ENCODE data around the gene LRP1B.

GRCh38 chr2:141515931-141516330 is 614.9 kb downstream of the LRP1B start:
- TF ChIP-seq, protein P1, sequence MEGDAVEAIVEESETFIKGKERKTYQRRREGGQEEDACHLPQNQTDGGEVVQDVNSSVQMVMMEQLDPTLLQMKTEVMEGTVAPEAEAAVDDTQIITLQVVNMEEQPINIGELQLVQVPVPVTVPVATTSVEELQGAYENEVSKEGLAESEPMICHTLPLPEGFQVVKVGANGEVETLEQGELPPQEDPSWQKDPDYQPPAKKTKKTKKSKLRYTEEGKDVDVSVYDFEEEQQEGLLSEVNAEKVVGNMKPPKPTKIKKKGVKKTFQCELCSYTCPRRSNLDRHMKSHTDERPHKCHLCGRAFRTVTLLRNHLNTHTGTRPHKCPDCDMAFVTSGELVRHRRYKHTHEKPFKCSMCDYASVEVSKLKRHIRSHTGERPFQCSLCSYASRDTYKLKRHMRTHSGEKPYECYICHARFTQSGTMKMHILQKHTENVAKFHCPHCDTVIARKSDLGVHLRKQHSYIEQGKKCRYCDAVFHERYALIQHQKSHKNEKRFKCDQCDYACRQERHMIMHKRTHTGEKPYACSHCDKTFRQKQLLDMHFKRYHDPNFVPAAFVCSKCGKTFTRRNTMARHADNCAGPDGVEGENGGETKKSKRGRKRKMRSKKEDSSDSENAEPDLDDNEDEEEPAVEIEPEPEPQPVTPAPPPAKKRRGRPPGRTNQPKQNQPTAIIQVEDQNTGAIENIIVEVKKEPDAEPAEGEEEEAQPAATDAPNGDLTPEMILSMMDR (IDR thresholded peaks at IDR 0.05) = no peak
- no peak for TF ChIP-seq POLR2A (IDR thresholded peaks at IDR 0.05)

All from tibial nerve (tissue), 3 donors.